NCI-H146 (cell line): ENCODE results near the gene CISD3.
"Not testable (repeated sequence)": the region's sequence is repeated elsewhere in the genome, so short reads cannot be mapped to it uniquely, and the experiment has no call there.

ENCODE experiments used
- DNase-seq: peaks from one replicate; lab custom pipeline; 2025; lab: John Stamatoyannopoulos, UW

CISD3 gene

DNA sequence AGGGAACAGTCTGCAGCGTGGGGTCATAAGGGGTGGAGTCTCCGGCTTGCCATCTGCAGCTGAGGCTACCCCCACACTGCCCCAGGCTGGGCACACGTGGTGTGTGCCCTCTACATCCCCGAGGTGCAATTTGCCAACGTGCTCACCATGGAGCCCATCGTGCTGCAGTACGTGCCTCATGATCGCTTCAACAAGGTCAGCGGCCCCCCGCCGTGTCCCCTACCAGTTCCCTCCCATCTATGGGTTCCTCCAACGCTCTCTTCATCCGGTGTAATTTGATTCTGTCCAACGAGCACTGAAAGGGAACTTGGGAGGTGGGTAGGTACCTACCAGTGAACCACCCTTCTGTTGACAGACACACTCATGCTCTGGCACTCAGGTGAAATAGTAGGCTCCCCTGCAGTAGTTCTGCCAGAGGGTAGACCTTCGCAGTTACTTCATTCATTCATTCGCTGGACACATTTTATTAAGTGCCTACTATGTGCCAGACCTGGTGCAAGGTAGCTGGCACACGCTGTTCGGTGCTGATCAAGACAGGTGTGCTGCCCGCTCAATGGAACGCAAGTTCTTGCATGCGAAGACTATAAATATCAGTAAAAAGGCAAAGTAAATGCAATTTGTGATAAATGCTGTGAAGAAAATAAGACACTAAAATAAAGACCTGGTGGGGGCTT is 22.3 kb upstream of the CISD3 start:
- DNase-seq, result no peak

DNA sequence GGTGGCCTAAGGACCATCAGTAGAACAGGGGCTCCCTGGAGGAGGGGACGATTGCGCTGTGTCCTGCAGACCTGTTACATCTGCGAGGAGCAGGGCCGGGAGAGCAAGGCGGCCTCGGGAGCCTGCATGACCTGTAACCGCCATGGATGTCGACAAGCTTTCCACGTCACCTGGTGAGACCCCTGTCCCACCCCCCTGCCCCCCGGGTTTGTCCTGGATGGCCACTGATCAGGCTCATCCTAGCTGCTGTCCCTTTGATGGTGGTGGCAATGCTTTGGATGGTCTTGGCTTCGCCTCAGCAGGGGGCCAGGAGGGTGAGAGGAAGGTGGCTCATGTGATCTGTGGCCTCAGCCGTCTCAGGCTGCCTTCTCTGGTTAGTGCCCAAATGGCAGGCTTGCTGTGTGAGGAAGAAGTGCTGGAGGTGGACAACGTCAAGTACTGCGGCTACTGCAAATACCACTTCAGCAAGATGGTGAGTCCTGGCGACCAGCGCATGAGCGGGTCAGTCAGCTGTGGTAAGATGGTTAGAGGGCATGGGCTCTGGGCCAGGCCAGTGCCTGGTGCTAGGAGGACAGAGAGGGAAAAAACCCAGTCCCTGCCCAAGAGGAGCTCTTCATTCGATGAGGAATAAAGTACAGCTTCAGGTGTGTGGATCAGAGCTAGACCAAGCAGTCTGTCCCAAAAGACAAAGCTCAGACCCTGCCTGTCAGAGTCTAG is 20.9 kb upstream of the CISD3 start:
- no peak for DNase-seq

DNA sequence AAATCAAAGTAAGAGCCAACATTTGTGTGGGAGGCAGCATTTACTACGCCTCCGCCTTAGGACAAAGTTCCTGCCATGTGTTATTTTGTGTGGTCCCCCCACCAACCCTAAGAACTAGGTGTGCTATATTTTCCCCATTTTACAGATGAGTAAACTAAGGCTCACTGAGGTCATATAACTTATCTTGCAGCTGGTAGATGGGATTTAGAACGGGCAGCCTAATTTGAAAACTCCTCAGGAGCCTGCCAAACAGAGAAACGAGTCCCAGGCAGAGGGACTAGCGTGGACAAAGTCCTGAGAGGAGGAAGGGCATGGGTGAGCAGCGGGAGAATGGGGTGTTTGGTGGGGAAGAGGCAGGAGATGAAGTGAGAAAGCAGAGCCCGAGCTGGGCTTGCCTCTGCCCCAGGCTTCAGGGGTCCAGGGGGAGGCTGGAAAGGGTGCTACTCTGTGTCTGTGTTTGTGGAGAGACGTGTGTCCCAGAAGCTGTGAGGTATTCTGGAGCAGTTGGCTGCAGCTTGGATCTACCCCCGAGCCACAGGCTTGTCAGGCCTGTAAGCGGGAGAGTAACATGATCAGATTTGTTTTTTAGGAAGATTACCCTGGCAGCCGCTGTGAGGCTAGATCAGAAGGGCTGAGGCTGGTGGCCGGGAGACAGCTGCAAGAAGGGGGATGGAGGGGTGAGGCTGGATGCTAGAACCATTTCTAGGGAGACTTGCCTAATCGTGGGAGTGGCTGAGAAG is 20.1 kb upstream of the CISD3 start:
- DNase-seq, result no peak

DNA sequence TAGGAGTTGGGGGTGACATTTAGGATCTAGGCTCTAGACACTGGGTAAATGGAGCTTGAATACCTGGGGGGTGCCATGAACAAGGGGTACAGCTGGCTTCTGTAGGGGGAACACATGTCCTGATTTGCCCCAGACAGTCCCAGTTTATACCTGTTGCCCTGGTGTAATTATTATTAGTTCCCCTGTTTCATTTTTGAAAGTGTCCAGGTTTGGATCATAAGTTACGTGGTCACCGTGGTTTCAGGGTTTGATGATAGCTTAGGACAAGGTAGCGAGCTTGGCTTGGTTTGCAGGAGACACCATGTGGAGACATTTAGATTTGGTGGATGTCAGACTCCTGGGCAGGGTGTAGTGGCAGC is 19.6 kb upstream of the CISD3 start:
- no peak for DNase-seq

DNA sequence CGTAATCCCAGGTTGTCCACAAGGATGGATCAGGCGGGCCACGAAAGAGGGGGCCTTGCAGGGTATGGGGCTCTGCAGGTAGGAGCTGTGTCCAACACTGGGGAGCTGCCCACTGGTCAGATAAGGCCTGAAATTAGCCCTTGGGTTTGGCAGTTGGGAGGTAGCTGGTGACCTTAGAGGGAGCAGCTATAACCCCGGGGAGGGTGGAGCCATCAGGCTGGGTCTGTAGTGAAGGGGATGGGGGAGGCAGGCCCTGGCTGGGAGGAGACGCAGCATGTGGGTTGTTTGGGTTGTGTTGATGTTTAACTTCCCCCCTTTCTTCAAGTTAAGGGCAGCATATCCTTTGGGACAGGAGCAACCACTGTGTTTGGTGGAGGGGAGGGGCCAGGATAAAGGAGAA is 19.2 kb upstream of the CISD3 start:
- DNase-seq, result no peak

DNA sequence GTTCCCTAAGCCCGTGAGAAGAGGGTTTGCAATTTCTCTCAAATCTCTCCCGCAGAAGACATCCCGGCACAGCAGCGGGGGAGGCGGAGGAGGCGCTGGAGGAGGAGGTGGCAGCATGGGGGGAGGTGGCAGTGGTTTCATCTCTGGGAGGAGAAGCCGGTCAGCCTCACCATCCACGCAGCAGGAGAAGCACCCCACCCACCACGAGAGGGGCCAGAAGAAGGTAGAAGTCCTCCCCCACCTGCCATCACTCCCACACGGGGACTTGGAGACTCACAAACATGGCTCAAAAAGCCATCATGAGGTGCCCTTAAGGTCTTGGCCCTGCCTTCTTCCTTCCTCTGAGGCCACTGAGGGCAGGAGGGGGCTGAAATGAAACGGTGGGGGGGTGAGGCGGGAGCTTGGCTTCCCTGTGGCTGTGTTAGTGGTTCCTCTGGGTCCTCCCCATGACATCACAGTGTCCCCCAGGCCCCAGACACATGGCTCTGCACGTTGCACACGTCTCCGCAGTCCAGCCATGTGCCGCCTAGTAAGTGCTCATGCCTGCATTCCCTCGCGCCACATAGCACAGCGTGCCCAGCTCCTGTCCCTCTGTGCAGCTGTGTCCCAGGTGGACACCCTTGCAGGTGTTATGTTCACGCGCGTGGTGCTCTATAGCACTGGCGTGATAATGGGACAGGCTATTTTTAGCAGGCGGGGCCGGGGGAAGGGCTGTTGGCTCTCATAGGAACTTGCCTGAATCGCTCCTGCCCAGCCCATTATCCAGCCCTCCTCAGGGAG is 18.2 kb upstream of the CISD3 start:
- DNase-seq, result no peak

DNA sequence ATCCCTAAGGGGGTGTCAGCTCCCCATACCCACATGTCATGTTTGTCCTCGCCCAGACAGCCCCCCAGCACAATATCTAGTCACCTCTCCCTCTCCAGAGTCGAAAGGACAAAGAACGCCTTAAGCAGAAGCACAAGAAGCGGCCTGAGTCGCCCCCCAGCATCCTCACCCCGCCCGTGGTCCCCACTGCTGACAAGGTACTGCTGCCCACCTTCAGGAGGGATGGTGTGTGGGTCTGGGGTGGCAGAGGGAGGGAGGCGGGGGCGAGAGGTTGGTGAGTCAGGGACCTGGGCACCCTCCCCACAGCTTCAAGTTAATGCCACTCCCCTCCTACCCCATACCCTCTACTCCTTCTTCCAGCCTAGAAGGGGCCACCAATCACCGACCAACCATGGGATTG is 17.5 kb upstream of the CISD3 start:
- no peak for DNase-seq

DNA sequence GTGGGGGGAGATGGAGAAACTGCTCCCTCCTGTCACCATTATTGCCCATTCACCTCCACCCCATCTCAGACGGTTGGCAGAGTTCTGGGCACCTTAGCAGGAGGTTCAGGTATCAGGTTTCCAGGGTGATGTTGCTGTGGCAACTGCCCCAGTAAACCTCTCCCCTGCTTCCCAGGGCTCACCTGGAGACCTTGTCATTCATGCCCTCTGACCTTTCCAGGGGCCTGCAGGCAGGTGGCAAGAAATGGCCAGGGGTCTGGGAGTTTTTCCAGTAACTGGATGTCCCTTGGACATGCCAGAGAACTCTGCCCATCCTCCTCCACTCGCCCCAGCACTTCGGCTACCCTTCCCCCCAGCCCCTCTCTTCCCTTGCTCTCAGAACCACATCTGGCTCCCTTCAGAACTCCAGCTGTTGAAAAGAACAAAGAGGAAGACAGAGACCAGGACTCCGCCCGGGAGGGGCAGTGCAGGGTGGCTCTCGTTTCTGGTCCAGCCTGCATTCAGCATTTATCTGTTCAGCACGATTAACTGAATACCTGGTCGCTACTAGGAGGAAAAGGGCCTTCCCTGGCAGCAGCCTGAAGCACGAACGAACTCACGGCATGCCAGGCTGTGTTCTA is 16.6 kb upstream of the CISD3 start:
- no peak for DNase-seq

DNA sequence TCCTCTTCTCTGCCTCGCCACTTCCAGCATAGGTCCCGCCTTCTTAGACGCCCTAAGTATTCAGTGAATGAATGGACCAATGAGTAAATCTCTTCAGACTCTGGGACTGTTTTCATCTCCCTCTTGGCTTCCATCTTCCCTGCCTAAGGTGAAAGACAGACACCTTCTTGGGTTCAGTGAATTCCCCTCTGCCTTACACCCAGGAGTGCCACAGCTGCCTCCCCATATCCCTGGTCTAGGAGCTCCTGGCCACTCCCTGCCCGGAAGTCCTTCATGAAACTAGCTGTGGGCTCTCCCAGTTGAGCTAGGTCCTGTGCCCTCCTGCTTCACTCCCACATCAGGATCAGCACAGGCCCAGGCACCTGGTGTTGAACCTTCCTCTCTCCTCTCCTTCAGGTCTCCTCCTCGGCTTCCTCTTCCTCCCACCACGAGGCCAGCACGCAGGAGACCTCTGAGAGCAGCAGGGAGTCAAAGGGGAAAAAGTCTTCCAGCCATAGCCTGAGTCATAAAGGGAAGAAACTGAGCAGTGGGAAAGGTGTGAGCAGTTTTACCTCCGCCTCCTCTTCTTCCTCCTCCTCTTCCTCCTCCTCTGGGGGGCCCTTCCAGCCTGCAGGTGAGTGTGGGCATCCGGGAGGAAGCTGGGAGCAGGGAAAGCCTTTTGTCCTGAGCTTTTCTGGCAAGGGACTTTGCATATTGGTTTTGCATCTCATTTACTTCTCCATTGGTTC is 14.8 kb upstream of the CISD3 start:
- no peak for DNase-seq

DNA sequence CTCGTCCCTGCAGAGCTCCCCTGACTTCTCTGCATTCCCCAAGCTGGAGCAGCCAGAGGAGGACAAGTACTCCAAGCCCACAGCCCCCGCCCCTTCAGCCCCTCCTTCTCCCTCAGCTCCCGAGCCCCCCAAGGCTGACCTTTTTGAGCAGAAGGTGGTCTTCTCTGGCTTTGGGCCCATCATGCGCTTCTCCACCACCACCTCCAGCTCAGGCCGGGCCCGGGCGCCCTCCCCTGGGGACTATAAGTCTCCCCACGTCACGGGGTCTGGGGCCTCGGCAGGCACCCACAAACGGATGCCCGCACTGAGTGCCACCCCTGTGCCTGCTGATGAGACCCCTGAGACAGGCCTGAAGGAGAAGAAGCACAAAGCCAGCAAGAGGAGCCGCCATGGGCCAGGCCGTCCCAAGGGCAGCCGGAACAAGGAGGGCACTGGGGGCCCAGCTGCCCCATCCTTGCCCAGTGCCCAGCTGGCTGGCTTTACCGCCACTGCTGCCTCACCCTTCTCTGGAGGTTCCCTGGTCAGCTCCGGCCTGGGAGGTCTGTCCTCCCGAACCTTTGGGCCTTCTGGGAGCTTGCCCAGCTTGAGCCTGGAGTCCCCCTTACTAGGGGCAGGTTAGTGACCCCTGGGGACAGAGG is 13.7 kb upstream of the CISD3 start:
- no peak for DNase-seq

DNA sequence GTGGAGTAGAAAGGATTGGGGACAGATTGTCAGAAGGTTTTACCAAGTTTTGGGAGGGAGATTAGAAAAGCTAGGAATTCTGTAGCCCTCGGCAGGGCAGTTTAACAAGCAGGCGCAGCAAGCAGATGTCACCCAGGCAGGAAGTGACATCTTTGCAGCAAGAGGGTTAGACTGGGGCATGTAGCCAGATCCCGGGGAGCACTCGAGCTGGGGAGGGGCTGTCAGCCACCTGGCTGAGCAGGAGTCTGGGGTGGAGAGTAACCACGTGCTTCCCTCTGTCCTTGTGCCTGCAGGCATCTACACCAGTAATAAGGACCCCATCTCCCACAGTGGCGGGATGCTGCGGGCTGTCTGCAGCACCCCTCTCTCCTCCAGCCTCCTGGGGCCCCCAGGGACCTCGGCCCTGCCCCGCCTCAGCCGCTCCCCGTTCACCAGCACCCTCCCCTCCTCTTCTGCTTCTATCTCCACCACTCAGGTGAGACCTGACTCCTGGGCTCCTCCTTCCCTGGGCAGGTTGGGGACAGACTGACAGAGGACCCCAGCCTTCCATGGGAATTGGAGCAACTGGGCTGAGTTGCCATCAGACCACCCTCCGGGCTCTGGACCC is 12.9 kb upstream of the CISD3 start:
- no peak for DNase-seq

DNA sequence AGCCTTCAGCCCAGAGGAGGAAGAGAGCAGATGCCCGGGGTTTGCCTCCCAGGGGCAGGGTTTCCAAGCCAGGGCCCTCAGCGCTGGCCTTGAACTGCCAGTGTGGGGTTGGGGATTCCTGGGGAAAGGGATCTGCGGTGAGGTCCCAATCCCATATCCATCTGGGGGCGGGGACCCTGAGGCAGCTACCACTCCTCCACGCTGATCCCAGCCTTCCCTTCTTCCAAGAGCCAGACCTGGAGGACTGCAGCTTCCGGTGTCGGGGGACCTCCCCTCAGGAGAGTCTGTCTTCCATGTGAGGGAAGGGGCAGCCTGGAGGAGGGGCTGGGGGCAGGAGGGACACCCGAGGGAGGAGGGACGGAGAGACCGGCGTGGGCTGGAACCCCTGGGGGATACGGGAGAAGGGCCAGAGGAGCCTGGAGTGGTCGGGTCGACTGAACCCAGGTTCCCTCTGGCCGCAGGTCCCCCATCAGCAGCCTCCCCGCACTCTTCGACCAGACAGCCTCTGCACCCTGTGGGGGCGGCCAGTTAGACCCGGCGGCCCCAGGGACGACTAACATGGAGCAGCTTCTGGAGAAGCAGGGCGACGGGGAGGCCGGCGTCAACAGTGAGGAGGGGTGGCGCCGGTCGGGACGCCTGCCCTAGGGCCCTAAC is 10.7 kb upstream of the CISD3 start:
- DNase-seq, result no peak

DNA sequence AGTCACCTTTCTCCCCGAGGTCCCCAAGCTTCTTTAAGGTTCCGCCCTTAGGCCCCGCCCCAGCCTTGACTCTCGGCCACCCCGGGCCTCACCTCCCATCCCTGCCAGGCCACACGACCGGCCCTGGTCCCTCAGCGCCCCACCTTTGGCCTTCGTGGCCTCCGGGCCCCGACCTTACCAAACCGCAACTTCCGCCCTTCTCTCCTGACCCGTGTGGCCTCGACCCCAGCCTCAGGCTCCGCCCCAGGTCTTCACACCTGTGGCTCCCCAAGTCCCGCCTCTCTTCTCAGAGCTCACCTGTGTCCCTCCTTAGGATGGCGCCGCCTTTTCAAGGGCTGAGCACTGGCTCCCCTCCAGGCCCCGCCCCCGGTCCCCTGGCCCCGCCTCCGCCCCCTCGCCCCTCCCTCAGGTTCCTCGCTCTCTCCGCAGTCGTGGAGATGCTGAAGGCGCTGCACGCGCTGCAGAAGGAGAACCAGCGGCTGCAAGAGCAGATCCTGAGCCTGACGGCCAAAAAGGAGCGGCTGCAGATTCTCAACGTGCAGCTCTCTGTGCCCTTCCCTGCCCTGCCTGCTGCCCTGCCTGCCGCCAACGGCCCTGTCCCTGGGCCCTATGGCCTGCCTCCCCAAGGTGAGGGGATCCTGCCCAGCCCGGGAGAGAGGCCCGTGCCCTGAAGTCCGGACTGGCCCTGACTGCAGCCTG is 10.0 kb upstream of the CISD3 start:
- DNase-seq, result no peak

DNA sequence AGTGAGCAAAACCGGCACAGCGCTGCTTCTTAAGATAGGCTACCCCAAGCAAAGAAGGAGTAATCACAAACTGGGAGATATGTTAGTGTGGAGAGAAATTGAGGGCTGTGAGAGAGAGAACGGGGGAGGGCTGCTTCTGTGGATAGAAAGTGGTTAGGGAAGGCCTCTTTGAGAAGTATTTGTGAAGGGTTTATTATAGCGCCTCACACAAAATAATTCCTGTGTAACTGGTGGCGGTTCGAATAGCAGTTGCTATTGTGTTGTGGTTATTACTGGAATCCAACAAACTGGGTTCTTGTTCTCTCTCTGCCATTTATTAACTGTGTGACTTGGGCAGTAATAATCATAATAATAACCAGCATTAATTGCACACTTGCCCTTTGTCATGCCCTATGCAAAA is 9.2 kb upstream of the CISD3 start:
- no peak for DNase-seq

DNA sequence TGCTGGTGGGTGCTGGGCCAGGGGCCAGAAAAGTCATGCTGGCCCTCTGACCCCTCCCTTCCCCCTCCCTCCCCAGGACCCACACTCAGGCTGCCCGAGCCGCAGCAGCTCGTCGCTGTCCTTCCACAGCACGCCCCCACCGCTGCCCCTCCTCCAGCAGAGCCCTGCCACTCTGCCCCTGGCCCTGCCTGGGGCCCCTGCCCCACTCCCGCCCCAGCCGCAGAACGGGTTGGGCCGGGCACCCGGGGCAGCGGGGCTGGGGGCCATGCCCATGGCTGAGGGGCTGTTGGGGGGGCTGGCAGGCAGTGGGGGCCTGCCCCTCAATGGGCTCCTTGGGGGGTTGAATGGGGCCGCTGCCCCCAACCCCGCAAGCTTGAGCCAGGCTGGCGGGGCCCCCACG is 8.3 kb upstream of the CISD3 start:
- DNase-seq, result no peak

DNA sequence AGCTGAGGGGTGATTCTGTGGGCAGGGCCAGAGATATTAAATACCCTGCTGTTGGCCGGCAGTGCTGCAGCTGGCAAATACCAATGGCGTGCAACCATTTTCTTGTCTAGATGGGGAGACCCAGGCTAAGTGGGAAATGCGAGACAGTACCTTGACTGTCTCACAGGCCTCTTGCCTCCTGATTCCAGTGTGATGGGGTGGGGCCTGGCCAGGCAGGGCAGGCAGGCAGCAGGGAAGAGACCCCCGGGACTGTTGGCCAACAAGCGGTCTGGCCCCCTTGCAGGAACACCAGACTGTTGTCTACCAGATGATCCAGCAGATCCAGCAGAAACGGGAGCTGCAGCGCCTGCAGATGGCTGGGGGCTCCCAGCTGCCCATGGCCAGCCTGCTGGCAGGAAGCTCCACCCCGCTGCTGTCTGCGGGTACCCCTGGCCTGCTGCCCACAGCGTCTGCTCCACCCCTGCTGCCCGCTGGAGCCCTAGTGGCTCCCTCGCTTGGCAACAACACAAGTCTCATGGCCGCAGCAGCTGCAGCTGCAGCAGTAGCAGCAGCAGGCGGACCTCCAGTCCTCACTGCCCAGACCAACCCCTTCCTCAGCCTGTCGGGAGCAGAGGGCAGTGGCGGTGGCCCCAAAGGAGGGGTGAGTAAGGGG is 5.7 kb upstream of the CISD3 start:
- no peak for DNase-seq

DNA sequence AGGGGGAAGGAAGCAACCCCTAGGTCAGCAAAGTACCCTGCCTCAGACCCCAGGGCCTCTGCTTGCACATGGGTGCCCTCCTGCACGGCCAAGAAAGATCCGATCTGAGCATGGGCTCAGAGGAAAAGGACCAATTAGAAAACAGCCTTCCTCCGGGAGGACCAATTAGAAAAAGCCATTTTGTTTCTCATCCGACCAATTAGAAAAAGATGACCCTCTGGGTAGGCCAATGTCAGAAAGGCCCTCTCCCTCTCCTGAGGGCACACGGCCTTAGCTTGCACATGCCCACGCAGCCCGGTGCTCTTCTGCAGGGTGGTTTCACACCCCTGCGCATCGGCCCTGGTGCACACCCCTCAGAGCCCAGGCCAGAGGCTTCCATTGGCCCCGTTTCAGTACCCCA is 5.1 kb upstream of the CISD3 start:
- no peak for DNase-seq

DNA sequence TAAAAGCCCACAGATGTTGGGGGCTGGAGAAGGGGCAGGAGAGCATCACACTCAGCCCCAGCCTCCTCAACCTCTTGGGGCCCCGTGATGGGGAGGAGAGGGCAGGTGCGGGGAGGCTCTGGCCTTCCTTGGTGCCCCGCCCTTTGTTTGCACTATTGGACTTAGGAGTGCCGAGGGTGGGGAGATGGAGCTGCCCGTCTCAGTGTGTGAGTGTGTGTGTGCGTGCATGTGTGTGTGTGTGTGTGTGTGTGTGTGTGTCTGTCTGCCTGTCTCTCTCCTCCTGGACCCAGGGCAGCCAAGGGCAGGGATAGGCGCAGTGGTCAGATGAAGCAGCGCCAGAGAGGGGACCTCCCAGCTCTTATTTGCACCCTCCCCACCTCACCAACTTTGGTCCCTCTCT is 4.0 kb upstream of the CISD3 start:
- not testable (repeated sequence) for DNase-seq

DNA sequence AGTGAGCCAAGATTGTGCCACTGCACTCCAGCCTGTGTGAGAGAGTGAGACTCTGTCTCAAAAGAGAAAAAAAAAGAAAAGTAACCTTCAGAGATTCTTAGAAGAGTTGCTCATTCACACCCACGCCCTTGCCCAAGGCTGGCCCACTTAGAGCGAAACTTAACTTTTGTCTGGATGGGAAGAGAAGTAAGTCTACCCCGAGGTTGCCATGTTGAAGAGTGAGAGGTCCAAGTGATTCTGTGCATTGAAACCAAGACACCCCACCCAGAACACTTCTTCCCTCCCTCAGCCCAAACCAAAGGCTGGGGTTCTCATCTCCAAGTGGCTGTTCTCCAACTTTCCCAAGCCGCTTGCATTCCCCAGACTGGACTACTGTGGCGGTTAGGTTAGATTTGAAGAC is 2.4 kb upstream of the CISD3 start:
- DNase-seq, result no peak
